OCI-LY7 (cell line): ENCODE results near the gene TAGLN2. TPM values are rescaled to one million over a fixed set of nuclear protein-coding genes. Genes with fewer than 3 reads are reported as not detected.

Experiments used
- BruUV-seq: library from RNA; stranded (reverse); fragments of 400-500 nt; replicated peaks from 2 replicates; lab custom pipeline; 2021; lab: Mats Ljungman, UMichigan
- CTCF ChIA-PET: fragments of 300-600 bp; sonication (Branson Sonifier 250); formaldehyde crosslinking; loops from one replicate; lab custom pipeline; 2022; ENCODE audit warnings: antibody characterized with exemption; ENCODE audit not compliant: unreplicated experiment; lab: Charles Lee
- POLR2A ChIA-PET: fragments of 300-600 bp; sonication (Branson Sonifier 250); formaldehyde crosslinking; loops from one replicate; lab custom pipeline; 2022; ENCODE audit warnings: antibody characterized with exemption; lab: Charles Lee
- DNase-seq: peaks from one replicate; pipeline ENCODE4 v3.0.0-alpha.2; 2015; ENCODE audit warnings: low spot score
- H2AFZ ChIP-seq: fragments of 200-600 bp; sonication (generic), shearing (Covaris generic); 2 replicates; pipeline ENCODE4 v1.6.1; 2014; ENCODE audit warnings: mild to moderate bottlenecking, antibody characterized with exemption, low read length, moderate library complexity
- H3K27ac ChIP-seq: fragments of 200-600 bp; sonication (generic); 2 replicates; pipeline ENCODE4 v1.5.1; 2014; ENCODE audit warnings: mixed run types, low read depth, mild to moderate bottlenecking, moderate library complexity, low read length, inconsistent platforms; ENCODE audit not compliant: poor library complexity, severe bottlenecking
- H3K36me3 ChIP-seq: fragments of 200-600 bp; sonication (generic); 2 replicates; pipeline ENCODE4 v1.6.1; 2014; ENCODE audit warnings: mild to moderate bottlenecking, antibody characterized with exemption, low read length, moderate library complexity, mixed read lengths; ENCODE audit not compliant: insufficient read depth
- H3K4me1 ChIP-seq: fragments of 200-600 bp; sonication (generic); 2 replicates; pipeline ENCODE4 v1.5.1; 2014; ENCODE audit warnings: mild to moderate bottlenecking, low read length; ENCODE audit not compliant: insufficient read depth, poor library complexity, severe bottlenecking
- H3K4me2 ChIP-seq: fragments of 200-600 bp; sonication (generic); 2 replicates; pipeline ENCODE4 v1.6.1; 2014; ENCODE audit warnings: mild to moderate bottlenecking, low read length
- H3K4me3 ChIP-seq: fragments of 200-600 bp; sonication (generic); 2 replicates; pipeline ENCODE4 v1.5.1; 2014; ENCODE audit warnings: mild to moderate bottlenecking, low read depth, low read length; ENCODE audit not compliant: poor library complexity, severe bottlenecking
- H3K79me2 ChIP-seq: fragments of 200-600 bp; sonication (generic); 2 replicates; pipeline ENCODE4 v1.6.1; 2016; ENCODE audit warnings: low read depth, mild to moderate bottlenecking, low read length, moderate library complexity, mixed read lengths; ENCODE audit not compliant: insufficient read depth
- H3K9me2 ChIP-seq: fragments of 200-600 bp; sonication (generic); 2 replicates; pipeline ENCODE4 v1.6.1; 2016; ENCODE audit warnings: mild to moderate bottlenecking, low read length, mixed read lengths; ENCODE audit not compliant: insufficient read depth
- H3K9me3 ChIP-seq: fragments of 200-600 bp; sonication (generic); 2 replicates; pipeline ENCODE4 v1.6.1; 2014; ENCODE audit warnings: mild to moderate bottlenecking, mixed run types, low read length, mixed read lengths
- H4K20me1 ChIP-seq: fragments of 200-600 bp; sonication (generic); 2 replicates; pipeline ENCODE4 v1.6.1; 2014; ENCODE audit warnings: mild to moderate bottlenecking, antibody characterized with exemption, low read length, moderate library complexity, mixed read lengths; ENCODE audit not compliant: insufficient read depth
- EZH2phosphoT487 ChIP-seq: fragments of 200-600 bp; sonication (generic); IDR thresholded peaks from 2 replicates; pipeline ENCODE4 v1.6.1; 2018; ENCODE audit warnings: low read depth, borderline replicate concordance, mild to moderate bottlenecking, mixed run types, antibody characterized with exemption, low read length, moderate library complexity, mixed read lengths
- intact Hi-C: fragments of 100-400 bp; cut with micrococcal nuclease; formaldehyde crosslinking; loops from one replicate; pipeline ENCODE4 v1.10.0; 2022; ENCODE audit not compliant: unreplicated experiment
- total RNA-seq, 2 experiments: library from RNA; depleted of rRNA in 1 of 2; stranded (reverse); fragments of >200 nt in 1 of 2; shearing (Covaris generic) in 1 of 2; gene quantifications; 2 replicates each; pipeline ENCODE4 v1.2.3, GENCODE V29; 2014 to 2022
- TF ChIP-seq, protein P1 (sequence below): fragments of 200-600 bp; sonication (generic); conservative IDR thresholded peaks from 2 replicates; pipeline ENCODE4 v1.5.1; 2014; ENCODE audit warnings: mild to moderate bottlenecking, antibody characterized with exemption, low read length, moderate library complexity, mixed read lengths

TAGLN2 gene
- total RNA-seq, 2 experiments from 2014 or later = 193 to 215 TPM

DNA sequence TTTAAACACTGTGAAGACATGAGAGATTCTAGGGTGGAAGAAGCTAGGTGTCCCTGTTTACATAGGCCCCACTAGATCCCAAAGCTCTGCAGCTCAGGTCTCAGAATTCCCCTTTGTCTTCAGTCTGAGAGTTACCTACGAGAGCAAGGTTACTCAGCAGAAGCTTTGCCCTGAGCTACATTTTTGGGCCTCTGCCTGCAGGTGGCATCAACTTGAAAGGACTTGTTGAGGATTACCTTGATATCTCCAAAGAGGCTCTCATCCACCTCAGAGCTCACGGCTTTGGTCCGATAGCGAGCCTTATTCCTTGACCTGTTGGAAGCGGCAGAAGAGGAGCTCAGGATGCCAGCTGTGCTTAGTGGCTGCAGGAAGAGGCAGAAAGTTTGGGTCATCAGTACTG, 32.4 kb downstream of the TAGLN2 start:
- intact Hi-C loops = no loop called here
- TF ChIP-seq, protein P1, sequence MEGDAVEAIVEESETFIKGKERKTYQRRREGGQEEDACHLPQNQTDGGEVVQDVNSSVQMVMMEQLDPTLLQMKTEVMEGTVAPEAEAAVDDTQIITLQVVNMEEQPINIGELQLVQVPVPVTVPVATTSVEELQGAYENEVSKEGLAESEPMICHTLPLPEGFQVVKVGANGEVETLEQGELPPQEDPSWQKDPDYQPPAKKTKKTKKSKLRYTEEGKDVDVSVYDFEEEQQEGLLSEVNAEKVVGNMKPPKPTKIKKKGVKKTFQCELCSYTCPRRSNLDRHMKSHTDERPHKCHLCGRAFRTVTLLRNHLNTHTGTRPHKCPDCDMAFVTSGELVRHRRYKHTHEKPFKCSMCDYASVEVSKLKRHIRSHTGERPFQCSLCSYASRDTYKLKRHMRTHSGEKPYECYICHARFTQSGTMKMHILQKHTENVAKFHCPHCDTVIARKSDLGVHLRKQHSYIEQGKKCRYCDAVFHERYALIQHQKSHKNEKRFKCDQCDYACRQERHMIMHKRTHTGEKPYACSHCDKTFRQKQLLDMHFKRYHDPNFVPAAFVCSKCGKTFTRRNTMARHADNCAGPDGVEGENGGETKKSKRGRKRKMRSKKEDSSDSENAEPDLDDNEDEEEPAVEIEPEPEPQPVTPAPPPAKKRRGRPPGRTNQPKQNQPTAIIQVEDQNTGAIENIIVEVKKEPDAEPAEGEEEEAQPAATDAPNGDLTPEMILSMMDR = peak; percentile 29; the same call in 1 of the 2 replicates
- no peak for TF ChIP-seq EZH2phosphoT487
- H3K4me3 ChIP-seq = no peak overlapping the region
- H3K36me3 ChIP-seq = no peaks in the 10 kb centered on the region
- BruUV-seq = no TSS peak
- peaks cover 19% of the 10 kb centered on the region for H3K4me1 ChIP-seq
- CTCF ChIA-PET = interaction anchor here (1.3 to 4.9 kb wide), 3 partner anchors 10 to 114 kb away, joined by 3 to 30 read pairs (median 11); no protein-coding TSS in a partner anchor
- H3K9me3 ChIP-seq = no peaks in the 10 kb centered on the region
- H3K4me2 ChIP-seq = no peak overlapping the region
- no peaks in the 10 kb centered on the region for H3K9me2 ChIP-seq
- POLR2A ChIA-PET = interaction anchor here (0.6 to 2.1 kb wide), 4 partner anchors 91 to 123 kb away, joined by 3 to 7 read pairs (median 4); partner anchors contain the start of gene FCRL6
- no peak for DNase-seq
- no peak overlapping the region for H3K27ac ChIP-seq
- H2AFZ ChIP-seq = no peak overlapping the region
- no peaks in the 10 kb centered on the region for H4K20me1 ChIP-seq
- H3K79me2 ChIP-seq = no peaks in the 10 kb centered on the region

DNA sequence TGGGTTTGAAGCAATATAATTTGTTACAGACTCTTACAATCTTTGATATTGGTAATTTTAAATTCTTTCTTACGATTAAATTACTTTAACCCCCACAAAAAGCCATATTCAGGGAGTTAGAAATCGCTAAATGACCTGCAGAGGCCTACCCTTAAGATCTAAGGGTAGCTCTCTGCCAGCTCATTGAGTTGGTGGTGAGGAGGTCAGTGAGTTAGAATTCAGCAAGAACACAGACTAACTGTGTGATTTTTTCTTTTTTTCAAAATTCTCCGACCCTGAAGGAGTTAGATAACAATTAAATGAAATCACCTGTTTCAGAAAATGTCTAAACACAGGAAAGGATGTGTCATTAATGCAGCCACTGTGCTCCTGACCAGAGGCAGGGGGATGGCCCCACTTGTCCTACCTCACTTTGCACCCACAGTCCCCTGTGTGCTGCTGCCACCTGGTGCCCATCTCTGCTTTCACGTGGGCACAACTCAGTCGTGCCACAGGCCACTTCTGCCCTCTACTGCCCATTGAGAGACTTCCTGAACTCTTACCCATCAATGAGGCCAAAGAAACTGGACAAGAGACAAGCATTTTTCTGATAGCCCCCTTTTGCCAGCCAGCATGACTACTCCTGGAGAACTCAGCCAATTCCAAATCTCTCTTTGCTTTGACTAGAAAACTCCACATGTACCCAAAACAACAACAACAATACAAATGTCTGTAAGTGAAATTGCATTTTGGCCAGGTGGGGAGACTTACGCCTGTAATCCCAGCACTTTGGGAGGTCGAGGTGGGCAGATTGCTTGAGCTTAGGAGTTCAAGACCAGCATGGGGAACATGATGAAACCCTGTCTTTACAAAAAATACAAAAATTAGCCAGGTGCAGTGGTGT, 33.8 kb downstream of the TAGLN2 start:
- CTCF ChIA-PET = interaction anchor here (1.1 to 4.9 kb wide), 4 partner anchors 12 to 116 kb away, joined by 3 to 30 read pairs (median 7); no protein-coding TSS in a partner anchor

More for the DNA sequence above, 33.8 kb downstream of the TAGLN2 start:
- peaks cover 28% of the 10 kb centered on the region for H3K4me1 ChIP-seq
- no peaks in the 10 kb centered on the region for H3K9me2 ChIP-seq
- H3K36me3 ChIP-seq = no peaks in the 10 kb centered on the region
- no peak for TF ChIP-seq EZH2phosphoT487
- TF ChIP-seq, protein P1 = peak; percentile 98
- peak; percentile 75 for DNase-seq
- H3K27ac ChIP-seq = no peak overlapping the region
- BruUV-seq = no TSS peak
- H3K79me2 ChIP-seq = no peaks in the 10 kb centered on the region
- POLR2A ChIA-PET = interaction anchor here (0.6 to 2.1 kb wide), 4 partner anchors 90 to 1074 kb away, joined by 3 to 7 read pairs (median 4); partner anchors contain the start of gene FCRL6
- no peaks in the 10 kb centered on the region for H4K20me1 ChIP-seq
- intact Hi-C loops = loop anchor here (1.0 to 2.0 kb wide), 4 partner anchors 70 to 115 kb away; partner anchors contain the start of gene DUSP23
- no peak overlapping the region for H2AFZ ChIP-seq
- no peak overlapping the region for H3K4me3 ChIP-seq
- H3K4me2 ChIP-seq = no peak overlapping the region
- no peaks in the 10 kb centered on the region for H3K9me3 ChIP-seq
